K562 (cell line): ENCODE data around the gene DNAJC11. TPM values are rescaled to one million over a fixed set of nuclear protein-coding genes. Genes with fewer than 3 reads are reported as not detected.

ENCODE experiments used
- CSDE1 ChIP-seq, 2 experiments: fragments of 450-650 bp; IDR thresholded peaks; 2 replicates each; pipeline ENCODE4 v1.6.1; 2016; ENCODE audit warnings: mild to moderate bottlenecking in 1 of 2
- FOS ChIP-seq: IDR thresholded peaks from 3 replicates; pipeline ENCODE4 v1.6.1; 2011; ENCODE audit not compliant: insufficient read length; ENCODE audit errors: extremely low read depth
- MAFF ChIP-seq: IDR thresholded peaks from 2 replicates; pipeline ENCODE4 v1.6.1; 2012; ENCODE audit warnings: low read length, improper control_type of control experiment
- MYNN ChIP-seq, 2 experiments: sonication (generic); formaldehyde crosslinking in 1 of 2; IDR thresholded peaks; 2 replicates each; pipeline versions ENCODE4 v1.5.0 to v1.6.1; 2016 to 2020; ENCODE audit warnings: antibody characterized with exemption in 1 of 2, missing genetic modification reagents in 1 of 2
- NCOA1 ChIP-seq: fragments of 450-650 bp; IDR thresholded peaks from 2 replicates; pipeline ENCODE4 v1.6.1; 2016; ENCODE audit warnings: low read depth
- NCOR1 ChIP-seq: fragments of 450-650 bp; IDR thresholded peaks from 2 replicates; pipeline ENCODE4 v1.6.1; 2016; ENCODE audit warnings: mild to moderate bottlenecking, moderate library complexity
- NFE2 ChIP-seq: IDR thresholded peaks from 2 replicates; pipeline ENCODE4 v1.6.1; 2014; ENCODE audit warnings: antibody characterized with exemption, low read depth
- NR2F6 ChIP-seq: fragments of 450-650 bp; formaldehyde crosslinking; IDR thresholded peaks from 2 replicates; pipeline ENCODE4 v1.4.0; 2020; ENCODE audit warnings: mild to moderate bottlenecking
- RBM39 ChIP-seq: fragments of 200-400 bp; formaldehyde crosslinking; optimal IDR thresholded peaks from 2 replicates; pipeline ENCODE3; 2018; ENCODE audit warnings: low read depth, low read length
- RHOXF2B ChIP-seq: fragments of 250-450 bp; sonication (Bioruptor Pico); conservative IDR thresholded peaks from 2 replicates; pipeline ENCODE4 v1.5.1; 2021
- SMAD4 ChIP-seq: fragments of 250-450 bp; sonication (Bioruptor Pico); conservative IDR thresholded peaks from 2 replicates; pipeline ENCODE4 v1.8.0; 2021; ENCODE audit warnings: inconsistent platforms, mild to moderate bottlenecking, moderate library complexity
- SRSF9 ChIP-seq: fragments of 200-400 bp; formaldehyde crosslinking; IDR thresholded peaks from 2 replicates; pipeline ENCODE4 v1.6.1; 2017; ENCODE audit warnings: low read depth, low read length, borderline replicate concordance
- TRIM24 ChIP-seq, 2 experiments: fragments of 450-650 bp; IDR thresholded peaks; 2 replicates each; pipeline ENCODE4 v1.6.1; 2016
- XRCC5 ChIP-seq: fragments of 200-400 bp; formaldehyde crosslinking; IDR thresholded peaks from 2 replicates; pipeline ENCODE4 v1.6.1; 2017; ENCODE audit warnings: low read depth, mild to moderate bottlenecking, low read length
- ZNF143 ChIP-seq: sonication (generic); formaldehyde crosslinking; IDR thresholded peaks from 2 replicates; pipeline ENCODE4 v1.9.0; 2022; ENCODE audit warnings: mild to moderate bottlenecking, missing genetic modification reagents
- ZNF277 ChIP-seq: fragments of 250-450 bp; sonication (Bioruptor Pico); IDR thresholded peaks from 2 replicates; pipeline ENCODE4 v1.8.0; 2022; ENCODE audit warnings: inconsistent platforms, mild to moderate bottlenecking, moderate library complexity, borderline replicate concordance
- ZNF644 ChIP-seq: fragments of 200-800 bp; sonication (Bioruptor generic); IDR thresholded peaks from 2 replicates; pipeline ENCODE4 v1.6.1; 2016; ENCODE audit warnings: low read depth, missing genetic modification characterization, missing compliant biosample characterization
- polyA plus RNA-seq, 8 experiments: library from polyadenylated mRNA; depleted of rRNA in 4 of 8; stranded (reverse) in 5 of 8; unstranded in 3 of 8; fragments of >200 nt; fragmentation: Nextera tagmentation in 2 of 8; fragmentation: Illumina TruSeq in 1 of 8; extraction: Ambion mirVana in 2 of 8; extraction: Trizol in 1 of 8; gene quantifications; 2 replicates each; pipeline versions ENCODE4 v1.2.1 to v1.2.3, GENCODE V29; 2011 to 2014; ENCODE audit warnings: inconsistent platforms in 1 of 8, missing spikeins in 1 of 8
- total RNA-seq, 7 experiments: library from RNA; depleted of rRNA in 6 of 7; stranded (reverse); fragments of >200 nt in 6 of 7; fragmentation: Illumina TruSeq in 2 of 7; extraction: Trizol in 2 of 7; gene quantifications; 2 replicates each; pipeline versions ENCODE4 v1.2.1 to v1.2.3, GENCODE V29; 2011 to 2021; ENCODE audit warnings: low replicate concordance in 1 of 7
- TF ChIP-seq, protein P1 (sequence below), 2 experiments: IDR thresholded peaks in 1 of 2; conservative IDR thresholded peaks in 1 of 2; 2 replicates each; pipeline ENCODE4 v1.6.1; 2016; ENCODE audit warnings: low read depth in 2 of 2, mild to moderate bottlenecking in 1 of 2, missing compliant biosample characterization in 1 of 2, missing genetic modification characterization in 1 of 2, moderate library complexity in 1 of 2
- TF ChIP-seq, protein P2 (sequence below): sonication (generic); formaldehyde crosslinking; IDR thresholded peaks from 2 replicates; pipeline ENCODE4 v1.8.0; 2023; ENCODE audit warnings: mild to moderate bottlenecking, missing genetic modification reagents
- TF ChIP-seq, protein P3 (sequence below): fragments of 450-650 bp; IDR thresholded peaks from 2 replicates; pipeline ENCODE4 v1.6.1; 2016
- TF ChIP-seq, protein P4 (sequence below): fragments of 450-650 bp; formaldehyde crosslinking; IDR thresholded peaks from 2 replicates; pipeline ENCODE4 v1.4.0; 2020; ENCODE audit warnings: mild to moderate bottlenecking, moderate library complexity

The DNAJC11 gene
- total and polyA plus RNA-seq, 9 of the 15 experiments (the other 6 are each of a cell fraction or from before 2014, with no cell fraction given) = 14.1 to 123 (median 76.6) TPM

GRCh38 chr1:6701437-6702153 lies at the start of gene DNAJC11 (continued):
- no peak for TF ChIP-seq SRSF9
- no peak for TF ChIP-seq NCOA1
- no peak for TF ChIP-seq ZNF277 (CRISPR knock-in tag)
- peak; percentile 95 for TF ChIP-seq SMAD4
- no peak for TF ChIP-seq MAFF
- no peak for TF ChIP-seq RHOXF2B (CRISPR knock-in tag)
- no peak for TF ChIP-seq NR2F6 (CRISPR knock-in tag)
- peak; percentile 63; the same call in 1 of the 2 replicates for TF ChIP-seq ZNF644 (tag)
- TF ChIP-seq ZNF143 (CRISPR knock-in tag) = peak; percentile 55; the same call in 1 of the 2 replicates
- peak; percentile 45 for TF ChIP-seq NCOR1
- TF ChIP-seq MYNN (IDR thresholded peaks at IDR 0.05) = no peak
- TF ChIP-seq MYNN (CRISPR knock-in tag; IDR thresholded peaks at IDR 0.05) = no peak
- TF ChIP-seq, protein P1, sequence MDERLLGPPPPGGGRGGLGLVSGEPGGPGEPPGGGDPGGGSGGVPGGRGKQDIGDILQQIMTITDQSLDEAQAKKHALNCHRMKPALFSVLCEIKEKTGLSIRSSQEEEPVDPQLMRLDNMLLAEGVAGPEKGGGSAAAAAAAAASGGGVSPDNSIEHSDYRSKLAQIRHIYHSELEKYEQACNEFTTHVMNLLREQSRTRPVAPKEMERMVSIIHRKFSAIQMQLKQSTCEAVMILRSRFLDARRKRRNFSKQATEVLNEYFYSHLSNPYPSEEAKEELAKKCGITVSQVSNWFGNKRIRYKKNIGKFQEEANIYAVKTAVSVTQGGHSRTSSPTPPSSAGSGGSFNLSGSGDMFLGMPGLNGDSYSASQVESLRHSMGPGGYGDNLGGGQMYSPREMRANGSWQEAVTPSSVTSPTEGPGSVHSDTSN (CRISPR knock-in tag; IDR thresholded peaks at IDR 0.05; ENCODE audit: low read depth) = no peak
- TF ChIP-seq, protein P1 (tag; conservative IDR thresholded peaks at IDR 0.05; ENCODE audit: low read depth) = no peak
- TF ChIP-seq NFE2 = no peak
- TF ChIP-seq CSDE1 (IDR thresholded peaks at IDR 0.05) = no peak
- TF ChIP-seq, protein P2, sequence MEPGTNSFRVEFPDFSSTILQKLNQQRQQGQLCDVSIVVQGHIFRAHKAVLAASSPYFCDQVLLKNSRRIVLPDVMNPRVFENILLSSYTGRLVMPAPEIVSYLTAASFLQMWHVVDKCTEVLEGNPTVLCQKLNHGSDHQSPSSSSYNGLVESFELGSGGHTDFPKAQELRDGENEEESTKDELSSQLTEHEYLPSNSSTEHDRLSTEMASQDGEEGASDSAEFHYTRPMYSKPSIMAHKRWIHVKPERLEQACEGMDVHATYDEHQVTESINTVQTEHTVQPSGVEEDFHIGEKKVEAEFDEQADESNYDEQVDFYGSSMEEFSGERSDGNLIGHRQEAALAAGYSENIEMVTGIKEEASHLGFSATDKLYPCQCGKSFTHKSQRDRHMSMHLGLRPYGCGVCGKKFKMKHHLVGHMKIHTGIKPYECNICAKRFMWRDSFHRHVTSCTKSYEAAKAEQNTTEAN (CRISPR knock-in tag) = peak; percentile 96
- TF ChIP-seq, protein P3, sequence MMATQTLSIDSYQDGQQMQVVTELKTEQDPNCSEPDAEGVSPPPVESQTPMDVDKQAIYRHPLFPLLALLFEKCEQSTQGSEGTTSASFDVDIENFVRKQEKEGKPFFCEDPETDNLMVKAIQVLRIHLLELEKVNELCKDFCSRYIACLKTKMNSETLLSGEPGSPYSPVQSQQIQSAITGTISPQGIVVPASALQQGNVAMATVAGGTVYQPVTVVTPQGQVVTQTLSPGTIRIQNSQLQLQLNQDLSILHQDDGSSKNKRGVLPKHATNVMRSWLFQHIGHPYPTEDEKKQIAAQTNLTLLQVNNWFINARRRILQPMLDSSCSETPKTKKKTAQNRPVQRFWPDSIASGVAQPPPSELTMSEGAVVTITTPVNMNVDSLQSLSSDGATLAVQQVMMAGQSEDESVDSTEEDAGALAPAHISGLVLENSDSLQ = 0 out of 2 replicates have a peak, but pooled peaks have one; percentile 4
- TF ChIP-seq, protein P4, sequence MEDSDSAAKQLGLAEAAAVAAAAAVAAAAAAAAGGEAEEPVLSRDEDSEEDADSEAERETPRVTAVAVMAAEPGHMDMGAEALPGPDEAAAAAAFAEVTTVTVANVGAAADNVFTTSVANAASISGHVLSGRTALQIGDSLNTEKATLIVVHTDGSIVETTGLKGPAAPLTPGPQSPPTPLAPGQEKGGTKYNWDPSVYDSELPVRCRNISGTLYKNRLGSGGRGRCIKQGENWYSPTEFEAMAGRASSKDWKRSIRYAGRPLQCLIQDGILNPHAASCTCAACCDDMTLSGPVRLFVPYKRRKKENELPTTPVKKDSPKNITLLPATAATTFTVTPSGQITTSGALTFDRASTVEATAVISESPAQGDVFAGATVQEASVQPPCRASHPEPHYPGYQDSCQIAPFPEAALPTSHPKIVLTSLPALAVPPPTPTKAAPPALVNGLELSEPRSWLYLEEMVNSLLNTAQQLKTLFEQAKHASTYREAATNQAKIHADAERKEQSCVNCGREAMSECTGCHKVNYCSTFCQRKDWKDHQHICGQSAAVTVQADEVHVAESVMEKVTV = no peak
- TF ChIP-seq TRIM24 (IDR thresholded peaks at IDR 0.05) = no peak; a peak in 2 of 4 replicates
- peak; percentile 50 for TF ChIP-seq RBM39
- no peak for TF ChIP-seq FOS
- TF ChIP-seq XRCC5 = peak; percentile 94; the same call in 1 of the 2 replicates
